Measurements from ENCODE around the gene BMP7.

The BMP7 gene

GRCh38 chr20:57278457-57278856 is 12.0 kb upstream of the BMP7 start:
- Mint-ChIP-seq H3K4me3 (no peak overlapping the region), H3K4me1 (peaks cover 11% of the 10 kb centered on the region), H3K27ac (peak overlapping the region in 1 of 3 experiments; percentile 17), H3K36me3 (ENCODE audit: low read depth) (no peaks in the 10 kb centered on the region), H3K9me3 (no peaks in the 10 kb centered on the region), H3K27me3 (ENCODE audit: low read depth) (peaks cover 66% of the 10 kb centered on the region)
- no peak for TF ChIP-seq CTCF (IDR thresholded peaks at IDR 0.05; ENCODE audit: unreplicated experiment in 3 of 3)

GRCh38 chr20:57277398-57278105 is 11.1 kb upstream of the BMP7 start:
- H3K27ac Mint-ChIP-seq, result no peak overlapping the region
- peaks cover 7% of the 10 kb centered on the region for H3K4me1 Mint-ChIP-seq
- TF ChIP-seq CTCF (IDR thresholded peaks at IDR 0.05; ENCODE audit: unreplicated experiment in 3 of 3), result no peak
- H3K27me3 Mint-ChIP-seq (ENCODE audit: low read depth), result peaks cover 67% of the 10 kb centered on the region
- no peaks in the 10 kb centered on the region for H3K36me3 Mint-ChIP-seq (ENCODE audit: low read depth)
- H3K9me3 Mint-ChIP-seq, result no peaks in the 10 kb centered on the region
- no peak overlapping the region for H3K4me3 Mint-ChIP-seq

GRCh38 chr20:57276221-57276620 is 9.8 kb upstream of the BMP7 start:
- Mint-ChIP-seq H3K4me3 (no peak overlapping the region), H3K4me1 (peaks cover 5% of the 10 kb centered on the region), H3K36me3 (ENCODE audit: low read depth) (no peaks in the 10 kb centered on the region), H3K27ac (no peak overlapping the region), H3K9me3 (no peaks in the 10 kb centered on the region), H3K27me3 (ENCODE audit: low read depth) (peaks cover 67% of the 10 kb centered on the region)
- TF ChIP-seq CTCF (IDR thresholded peaks at IDR 0.05; ENCODE audit: unreplicated experiment in 3 of 3), result no peak

GRCh38 chr20:57275813-57276212 is 9.4 kb upstream of the BMP7 start:
- H3K4me3 Mint-ChIP-seq, result no peak overlapping the region
- no peak for TF ChIP-seq CTCF (IDR thresholded peaks at IDR 0.05; ENCODE audit: unreplicated experiment in 3 of 3)
- H3K9me3 Mint-ChIP-seq, result no peaks in the 10 kb centered on the region
- no peaks in the 10 kb centered on the region for H3K36me3 Mint-ChIP-seq (ENCODE audit: low read depth)
- H3K4me1 Mint-ChIP-seq, result peaks cover 9% of the 10 kb centered on the region
- H3K27me3 Mint-ChIP-seq (ENCODE audit: low read depth), result peaks cover 69% of the 10 kb centered on the region
- no peak overlapping the region for H3K27ac Mint-ChIP-seq

GRCh38 chr20:57275334-57275733 is 8.9 kb upstream of the BMP7 start:
- peaks cover 14% of the 10 kb centered on the region for H3K4me1 Mint-ChIP-seq
- H3K9me3 Mint-ChIP-seq, result no peaks in the 10 kb centered on the region
- peaks cover 70% of the 10 kb centered on the region for H3K27me3 Mint-ChIP-seq (ENCODE audit: low read depth)
- no peak for TF ChIP-seq CTCF (IDR thresholded peaks at IDR 0.05; ENCODE audit: unreplicated experiment in 3 of 3)
- no peak overlapping the region for H3K4me3 Mint-ChIP-seq
- H3K27ac Mint-ChIP-seq, result no peak overlapping the region
- no peaks in the 10 kb centered on the region for H3K36me3 Mint-ChIP-seq (ENCODE audit: low read depth)

GRCh38 chr20:57274846-57275245 is 8.4 kb upstream of the BMP7 start:
- no peak overlapping the region for H3K4me3 Mint-ChIP-seq
- peaks cover 70% of the 10 kb centered on the region for H3K27me3 Mint-ChIP-seq (ENCODE audit: low read depth)
- H3K27ac Mint-ChIP-seq, result peak overlapping the region in 1 of 3 experiments; percentile 10
- no peaks in the 10 kb centered on the region for H3K36me3 Mint-ChIP-seq (ENCODE audit: low read depth)
- TF ChIP-seq CTCF (IDR thresholded peaks at IDR 0.05; ENCODE audit: unreplicated experiment in 3 of 3), result no peak
- H3K4me1 Mint-ChIP-seq, result peaks cover 19% of the 10 kb centered on the region
- no peaks in the 10 kb centered on the region for H3K9me3 Mint-ChIP-seq
